ENCODE measurements around the gene SLC6A11. TPM values are rescaled to one million over a fixed set of nuclear protein-coding genes. Genes with fewer than 3 reads are reported as not detected.

Gene SLC6A11
- polyA plus RNA-seq, 2 donors: 6.1 to 7.3 TPM

GRCh38 chr3:10962481-10963036 is 146.5 kb downstream of the SLC6A11 start:
- no peak overlapping the region for H3K4me3 ChIP-seq (ENCODE audit: low read depth in 1 of 2, low read length in 2 of 2)
- H3K27me3 ChIP-seq (ENCODE audit: control insufficient read depth in 1 of 2, insufficient read depth in 2 of 2, low read length in 2 of 2): no peaks in the 10 kb centered on the region
- no peaks in the 10 kb centered on the region for H3K9me3 ChIP-seq (ENCODE audit: control insufficient read depth in 2 of 2, insufficient read depth in 1 of 2, low read depth in 1 of 2, low read length in 1 of 2)
- 39% methylated on average over 5 of the region's 5 CpGs for WGBS, 2 donors
- no peaks in the 10 kb centered on the region for H3K36me3 ChIP-seq (ENCODE audit: control insufficient read depth in 2 of 2, insufficient read depth in 2 of 2, low read length in 1 of 2)
- H3K27ac ChIP-seq (ENCODE audit: low read depth in 2 of 2, low read length in 1 of 2): no peak overlapping the region
- H3K4me1 ChIP-seq (ENCODE audit: control insufficient read depth in 2 of 2, insufficient read depth in 2 of 2, low read length in 1 of 2): no peaks in the 10 kb centered on the region

- WGBS, 2 donors: 60 to 68% methylated on average over 6 of the region's 6 CpGs
- no peak overlapping the region for H3K4me3 ChIP-seq (ENCODE audit: low read depth in 1 of 2, low read length in 2 of 2)
- no peaks in the 10 kb centered on the region for H3K36me3 ChIP-seq (ENCODE audit: control insufficient read depth in 2 of 2, insufficient read depth in 2 of 2, low read length in 1 of 2)
- no peaks in the 10 kb centered on the region for H3K9me3 ChIP-seq (ENCODE audit: control insufficient read depth in 2 of 2, insufficient read depth in 1 of 2, low read depth in 1 of 2, low read length in 1 of 2)
- H3K27me3 ChIP-seq (ENCODE audit: control insufficient read depth in 1 of 2, insufficient read depth in 2 of 2, low read length in 2 of 2): no peaks in the 10 kb centered on the region
- no peaks in the 10 kb centered on the region for H3K4me1 ChIP-seq (ENCODE audit: control insufficient read depth in 2 of 2, insufficient read depth in 2 of 2, low read length in 1 of 2)
- H3K27ac ChIP-seq (ENCODE audit: low read depth in 2 of 2, low read length in 1 of 2): no peak overlapping the region
Measured at GRCh38 chr3:10964537-10965167, 148.6 kb downstream of the SLC6A11 start.

- Histone ChIP-seq H3K36me3 (ENCODE audit: control insufficient read depth in 2 of 2, insufficient read depth in 2 of 2, low read length in 1 of 2) (no peaks in the 10 kb centered on the region), H3K4me1 (ENCODE audit: control insufficient read depth in 2 of 2, insufficient read depth in 2 of 2, low read length in 1 of 2) (no peaks in the 10 kb centered on the region), H3K27me3 (ENCODE audit: control insufficient read depth in 1 of 2, insufficient read depth in 2 of 2, low read length in 2 of 2) (no peaks in the 10 kb centered on the region), H3K4me3 (ENCODE audit: low read depth in 1 of 2, low read length in 2 of 2) (no peak overlapping the region), H3K27ac (ENCODE audit: low read depth in 2 of 2, low read length in 1 of 2) (no peak overlapping the region), H3K9me3 (ENCODE audit: control insufficient read depth in 2 of 2, insufficient read depth in 1 of 2, low read depth in 1 of 2, low read length in 1 of 2) (no peaks in the 10 kb centered on the region)
- WGBS, 2 donors: 37 to 50% methylated on average over 4 of the region's 4 CpGs
Measured at GRCh38 chr3:10968401-10968800, 152.4 kb downstream of the SLC6A11 start.

GRCh38 chr3:10970306-10970960 is 154.4 kb downstream of the SLC6A11 start:
- 70 to 71% methylated on average over 5 of the region's 5 CpGs for WGBS, 2 donors
- no peak overlapping the region for H3K4me3 ChIP-seq (ENCODE audit: low read depth in 1 of 2, low read length in 2 of 2)
- H3K36me3 ChIP-seq (ENCODE audit: control insufficient read depth in 2 of 2, insufficient read depth in 2 of 2, low read length in 1 of 2): no peaks in the 10 kb centered on the region
- H3K9me3 ChIP-seq (ENCODE audit: control insufficient read depth in 2 of 2, insufficient read depth in 1 of 2, low read depth in 1 of 2, low read length in 1 of 2): no peaks in the 10 kb centered on the region
- no peaks in the 10 kb centered on the region for H3K27me3 ChIP-seq (ENCODE audit: control insufficient read depth in 1 of 2, insufficient read depth in 2 of 2, low read length in 2 of 2)
- H3K27ac ChIP-seq (ENCODE audit: low read depth in 2 of 2, low read length in 1 of 2): no peak overlapping the region
- no peaks in the 10 kb centered on the region for H3K4me1 ChIP-seq (ENCODE audit: control insufficient read depth in 2 of 2, insufficient read depth in 2 of 2, low read length in 1 of 2)

GRCh38 chr3:10972072-10972782 is 156.2 kb downstream of the SLC6A11 start:
- peaks cover 0 to 4% of the 10 kb centered on the region in 2 donors for H3K9me3 ChIP-seq (ENCODE audit: control insufficient read depth in 2 of 2, insufficient read depth in 1 of 2, low read depth in 1 of 2, low read length in 1 of 2)
- no peak overlapping the region for H3K27ac ChIP-seq (ENCODE audit: low read depth in 2 of 2, low read length in 1 of 2)
- no peaks in the 10 kb centered on the region for H3K27me3 ChIP-seq (ENCODE audit: control insufficient read depth in 1 of 2, insufficient read depth in 2 of 2, low read length in 2 of 2)
- H3K4me3 ChIP-seq (ENCODE audit: low read depth in 1 of 2, low read length in 2 of 2): no peak overlapping the region
- H3K36me3 ChIP-seq (ENCODE audit: control insufficient read depth in 2 of 2, insufficient read depth in 2 of 2, low read length in 1 of 2): no peaks in the 10 kb centered on the region
- H3K4me1 ChIP-seq (ENCODE audit: control insufficient read depth in 2 of 2, insufficient read depth in 2 of 2, low read length in 1 of 2): no peaks in the 10 kb centered on the region
- WGBS, 2 donors: 50% methylated on average over 10 of the region's 10 CpGs

- Histone ChIP-seq H3K4me1 (ENCODE audit: control insufficient read depth in 2 of 2, insufficient read depth in 2 of 2, low read length in 1 of 2) (no peaks in the 10 kb centered on the region), H3K27me3 (ENCODE audit: control insufficient read depth in 1 of 2, insufficient read depth in 2 of 2, low read length in 2 of 2) (no peaks in the 10 kb centered on the region), H3K4me3 (ENCODE audit: low read depth in 1 of 2, low read length in 2 of 2) (no peak overlapping the region), H3K36me3 (ENCODE audit: control insufficient read depth in 2 of 2, insufficient read depth in 2 of 2, low read length in 1 of 2) (no peaks in the 10 kb centered on the region), H3K27ac (ENCODE audit: low read depth in 2 of 2, low read length in 1 of 2) (no peak overlapping the region), H3K9me3 (ENCODE audit: control insufficient read depth in 2 of 2, insufficient read depth in 1 of 2, low read depth in 1 of 2, low read length in 1 of 2) (peaks cover 0 to 4% of the 10 kb centered on the region in 2 donors)
- WGBS, 2 donors: 72 to 74% methylated on average over 11 to 13 of the region's 13 CpGs
Measured at GRCh38 chr3:10973046-10973595, 157.1 kb downstream of the SLC6A11 start.

- H3K4me1 ChIP-seq (ENCODE audit: control insufficient read depth in 2 of 2, insufficient read depth in 2 of 2, low read length in 1 of 2): no peaks in the 10 kb centered on the region
Measured at GRCh38 chr3:10974131-10974530, 158.1 kb downstream of the SLC6A11 start.

GRCh38 chr3:10974746-10975375 is 158.8 kb downstream of the SLC6A11 start:
- Histone ChIP-seq H3K27me3 (ENCODE audit: control insufficient read depth in 1 of 2, insufficient read depth in 2 of 2, low read length in 2 of 2) (no peaks in the 10 kb centered on the region), H3K27ac (ENCODE audit: low read depth in 2 of 2, low read length in 1 of 2) (no peak overlapping the region), H3K36me3 (ENCODE audit: control insufficient read depth in 2 of 2, insufficient read depth in 2 of 2, low read length in 1 of 2) (no peaks in the 10 kb centered on the region), H3K4me3 (ENCODE audit: low read depth in 1 of 2, low read length in 2 of 2) (no peak overlapping the region), H3K9me3 (ENCODE audit: control insufficient read depth in 2 of 2, insufficient read depth in 1 of 2, low read depth in 1 of 2, low read length in 1 of 2) (peaks cover 0 to 4% of the 10 kb centered on the region in 2 donors), H3K4me1 (ENCODE audit: control insufficient read depth in 2 of 2, insufficient read depth in 2 of 2, low read length in 1 of 2) (no peaks in the 10 kb centered on the region)
- 69 to 73% methylated on average over 7 of the region's 7 CpGs for WGBS, 2 donors

More at GRCh38 chr3:10974131-10974530, 158.1 kb downstream of the SLC6A11 start:
- peaks cover 0 to 4% of the 10 kb centered on the region in 2 donors for H3K9me3 ChIP-seq (ENCODE audit: control insufficient read depth in 2 of 2, insufficient read depth in 1 of 2, low read depth in 1 of 2, low read length in 1 of 2)
- H3K36me3 ChIP-seq (ENCODE audit: control insufficient read depth in 2 of 2, insufficient read depth in 2 of 2, low read length in 1 of 2): no peaks in the 10 kb centered on the region
- no peaks in the 10 kb centered on the region for H3K27me3 ChIP-seq (ENCODE audit: control insufficient read depth in 1 of 2, insufficient read depth in 2 of 2, low read length in 2 of 2)
- H3K4me3 ChIP-seq (ENCODE audit: low read depth in 1 of 2, low read length in 2 of 2): no peak overlapping the region
- no peak overlapping the region for H3K27ac ChIP-seq (ENCODE audit: low read depth in 2 of 2, low read length in 1 of 2)
- WGBS, 2 donors: 74 to 88% methylated on average over 7 of the region's 7 CpGs

GRCh38 chr3:10975695-10976234 is 159.7 kb downstream of the SLC6A11 start:
- H3K27ac ChIP-seq (ENCODE audit: low read depth in 2 of 2, low read length in 1 of 2): no peak overlapping the region
- no peaks in the 10 kb centered on the region for H3K36me3 ChIP-seq (ENCODE audit: control insufficient read depth in 2 of 2, insufficient read depth in 2 of 2, low read length in 1 of 2)
- no peak overlapping the region for H3K4me3 ChIP-seq (ENCODE audit: low read depth in 1 of 2, low read length in 2 of 2)
- H3K4me1 ChIP-seq (ENCODE audit: control insufficient read depth in 2 of 2, insufficient read depth in 2 of 2, low read length in 1 of 2): no peaks in the 10 kb centered on the region
- peaks cover 0 to 4% of the 10 kb centered on the region in 2 donors for H3K9me3 ChIP-seq (ENCODE audit: control insufficient read depth in 2 of 2, insufficient read depth in 1 of 2, low read depth in 1 of 2, low read length in 1 of 2)
- WGBS, 2 donors: 80 to 87% methylated on average over 1 of the region's 1 CpG
- H3K27me3 ChIP-seq (ENCODE audit: control insufficient read depth in 1 of 2, insufficient read depth in 2 of 2, low read length in 2 of 2): no peaks in the 10 kb centered on the region
